Gastrocnemius medialis (tissue), 4 donors: ENCODE data around the gene CMIP. TPM values are rescaled to one million over a fixed set of nuclear protein-coding genes. Genes with fewer than 3 reads are reported as not detected.

Source experiments
- ATAC-seq, 2 donors: fragments of 150-250 bp; one replicate each; pipeline ENCODE4 v1.9.1; 2016
- DNase-seq, 2 donors: peaks; one replicate each; pipeline ENCODE4 v3.0.0-alpha.2; 2019
- H3K27ac ChIP-seq, 4 donors: fragments of 200-600 bp; sonication (generic); 1 replicate in 1 of 4; 2 replicates in 3 of 4; pipeline ENCODE4 v1.5.1; 2016 to 2018; ENCODE audit warnings: mild to moderate bottlenecking in 2 of 4, moderate library complexity in 1 of 4
- H3K27me3 ChIP-seq, 3 donors: fragments of 200-600 bp; sonication (generic) in 2 of 3; 1 replicate in 1 of 3; 2 replicates in 2 of 3; pipeline versions ENCODE4 v1.5.1 to v1.6.0; 2016 to 2019; ENCODE audit warnings: mild to moderate bottlenecking in 1 of 3, moderate library complexity in 1 of 3
- H3K36me3 ChIP-seq, 2 donors: fragments of 200-600 bp; sonication (generic) in 1 of 2; one replicate each; pipeline ENCODE4 v1.5.1; 2017 to 2018
- H3K4me1 ChIP-seq, 2 donors: fragments of 200-600 bp; sonication (generic) in 1 of 2; one replicate each; pipeline ENCODE4 v1.5.1; 2016 to 2017; ENCODE audit warnings: mild to moderate bottlenecking in 2 of 2
- H3K4me3 ChIP-seq, 4 donors: fragments of 200-600 bp; sonication (generic) in 3 of 4; 1 replicate in 1 of 4; 2 replicates in 3 of 4; pipeline ENCODE4 v1.5.1; 2016 to 2019; ENCODE audit warnings: mild to moderate bottlenecking in 2 of 4
- H3K9me3 ChIP-seq, 3 donors: fragments of 200-600 bp; sonication (generic) in 2 of 3; 1 replicate in 1 of 3; 2 replicates in 2 of 3; pipeline ENCODE4 v1.5.1; 2016 to 2019
- CTCF ChIP-seq, 5 experiments: fragments of 450-650 bp in 3 of 5; fragments of 200-600 bp in 2 of 5; sonication (generic) in 2 of 5; IDR thresholded peaks in 4 of 5; conservative IDR thresholded peaks in 1 of 5; 1 replicate in 4 of 5; 2 replicates in 1 of 5; pipeline ENCODE4 v1.5.1; 2016 to 2019; ENCODE audit warnings: antibody characterized with exemption in 5 of 5, mild to moderate bottlenecking in 3 of 5, moderate library complexity in 3 of 5
- POLR2A ChIP-seq, 2 donors: fragments of 450-650 bp; IDR thresholded peaks; one replicate each; pipeline ENCODE4 v1.6.1; 2017; ENCODE audit warnings: antibody characterized with exemption in 2 of 2, mild to moderate bottlenecking in 2 of 2, moderate library complexity in 2 of 2
- in situ Hi-C, 4 donors: fragments of 200-750 bp; cut with MboI; loops; one replicate each; pipeline versions ENCODE4 v1.15.0 to v1.8.0; 2017; ENCODE audit warnings: low sequenced_read_pairs in 4 of 4
- intact Hi-C: fragments of 100-400 bp; cut with DNase I; formaldehyde crosslinking; loops from one replicate; pipeline ENCODE4 v1.15.1; 2023; ENCODE audit warnings: low total_unique reads
- total RNA-seq, 4 donors: library from RNA; depleted of rRNA; stranded (reverse); fragments of >200 nt; gene quantifications; one replicate each; pipeline versions ENCODE4 v1.1.0 to v1.2.3, GENCODE V29; 2016

Gene CMIP
- total RNA-seq, 4 donors from 2014 or later = 0.90 to 5.1 (median 2.7) TPM

- no peak for DNase-seq
- H3K27ac ChIP-seq = no peak overlapping the region
- H3K9me3 ChIP-seq = no peaks in the 10 kb centered on the region
- in situ Hi-C loops (no loop called here), intact Hi-C loops (loop anchor here (10.0 kb wide), 1 partner anchor 71 kb away; no protein-coding TSS in a partner anchor)
- H3K27me3 ChIP-seq = no peaks in the 10 kb centered on the region
- peaks cover 0 to 12% of the 10 kb centered on the region in 2 donors for H3K4me1 ChIP-seq
- H3K36me3 ChIP-seq = no peaks in the 10 kb centered on the region
- ATAC-seq = no peak
- H3K4me3 ChIP-seq = no peak overlapping the region
- TF ChIP-seq CTCF (IDR thresholded peaks at IDR 0.05 in 4 of 5, conservative IDR thresholded peaks at IDR 0.05 in 1 of 5) (peak in 3 of 5 experiments; percentile 33 to 47 (median 45)), POLR2A (IDR thresholded peaks at IDR 0.05) (no peak)
Measured at GRCh38 chr16:81623365-81624102, 178.9 kb downstream of the CMIP start.

GRCh38 chr16:81624403-81624759 lies 179.8 kb downstream of the CMIP start:
- Histone ChIP-seq H3K9me3 (no peaks in the 10 kb centered on the region), H3K4me3 (no peak overlapping the region), H3K27ac (no peak overlapping the region), H3K4me1 (peaks cover 0 to 12% of the 10 kb centered on the region in 2 donors), H3K36me3 (no peaks in the 10 kb centered on the region), H3K27me3 (no peaks in the 10 kb centered on the region)
- intact Hi-C loops (loop anchor here (10.0 kb wide), 1 partner anchor 70 kb away; no protein-coding TSS in a partner anchor), in situ Hi-C loops (no loop called here)
- ATAC-seq (no peak), DNase-seq (no peak)
- TF ChIP-seq POLR2A (IDR thresholded peaks at IDR 0.05) (no peak), CTCF (IDR thresholded peaks at IDR 0.05 in 4 of 5, conservative IDR thresholded peaks at IDR 0.05 in 1 of 5) (no peak)

- DNase-seq (no peak), ATAC-seq (no peak)
- TF ChIP-seq POLR2A (IDR thresholded peaks at IDR 0.05) = no peak
- TF ChIP-seq CTCF (IDR thresholded peaks at IDR 0.05 in 4 of 5, conservative IDR thresholded peaks at IDR 0.05 in 1 of 5) = no peak
- in situ Hi-C loops (no loop called here), intact Hi-C loops (loop anchor here (10.0 kb wide), 1 partner anchor 70 kb away; no protein-coding TSS in a partner anchor)
- H3K9me3 ChIP-seq = no peaks in the 10 kb centered on the region
- H3K36me3 ChIP-seq = no peaks in the 10 kb centered on the region
- peaks cover 0 to 12% of the 10 kb centered on the region in 2 donors for H3K4me1 ChIP-seq
- no peaks in the 10 kb centered on the region for H3K27me3 ChIP-seq
- no peak overlapping the region for H3K4me3 ChIP-seq
- no peak overlapping the region for H3K27ac ChIP-seq
Measured at GRCh38 chr16:81624760-81625543, 180.3 kb downstream of the CMIP start.

- H3K4me3 ChIP-seq = no peak overlapping the region
- TF ChIP-seq POLR2A (IDR thresholded peaks at IDR 0.05) (no peak), CTCF (IDR thresholded peaks at IDR 0.05 in 4 of 5, conservative IDR thresholded peaks at IDR 0.05 in 1 of 5) (no peak)
- DNase-seq (no peak), ATAC-seq (peak; percentile 21 to 33)
- no peaks in the 10 kb centered on the region for H3K36me3 ChIP-seq
- peaks cover 0 to 12% of the 10 kb centered on the region in 2 donors for H3K4me1 ChIP-seq
- H3K27me3 ChIP-seq = no peaks in the 10 kb centered on the region
- in situ Hi-C loops (no loop called here), intact Hi-C loops (loop anchor here (10.0 kb wide), 1 partner anchor 69 kb away; no protein-coding TSS in a partner anchor)
- no peak overlapping the region for H3K27ac ChIP-seq
- no peaks in the 10 kb centered on the region for H3K9me3 ChIP-seq
Measured at GRCh38 chr16:81625544-81626153, 181.0 kb downstream of the CMIP start.
